ENCODE measurements around the gene SEC16B.

DNA sequence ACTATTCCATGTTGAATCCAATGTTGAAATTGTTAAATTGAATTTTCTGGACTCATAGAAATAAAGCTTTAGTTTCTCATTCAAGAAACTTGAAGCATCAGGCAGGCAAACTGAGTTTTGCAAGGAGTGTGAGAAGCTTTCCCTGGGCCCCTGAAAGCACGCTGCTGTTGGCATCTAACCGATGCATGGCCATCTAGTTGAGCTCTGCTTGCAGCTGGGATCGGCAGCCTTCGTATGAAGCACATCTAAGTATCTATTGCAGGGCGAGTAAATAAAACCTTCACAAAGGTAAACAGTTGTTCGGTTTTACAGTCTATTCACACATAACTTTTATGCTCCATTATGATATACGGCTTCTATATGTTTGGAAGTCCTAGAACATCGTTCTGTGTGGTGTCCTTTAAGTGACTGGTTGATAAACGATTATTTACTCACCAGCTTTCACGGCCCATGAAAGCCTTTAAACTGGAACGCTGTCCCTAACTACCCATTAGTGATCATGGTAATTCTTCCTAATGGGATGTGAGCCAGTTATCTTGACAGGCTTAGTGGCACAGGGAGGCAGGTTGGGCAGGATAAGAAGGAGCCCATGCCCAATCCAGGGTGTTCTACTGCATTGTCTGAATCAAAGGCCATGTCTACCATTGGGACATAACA, 71.7 kb downstream of the SEC16B start:
- TF ChIP-seq, protein P1, sequence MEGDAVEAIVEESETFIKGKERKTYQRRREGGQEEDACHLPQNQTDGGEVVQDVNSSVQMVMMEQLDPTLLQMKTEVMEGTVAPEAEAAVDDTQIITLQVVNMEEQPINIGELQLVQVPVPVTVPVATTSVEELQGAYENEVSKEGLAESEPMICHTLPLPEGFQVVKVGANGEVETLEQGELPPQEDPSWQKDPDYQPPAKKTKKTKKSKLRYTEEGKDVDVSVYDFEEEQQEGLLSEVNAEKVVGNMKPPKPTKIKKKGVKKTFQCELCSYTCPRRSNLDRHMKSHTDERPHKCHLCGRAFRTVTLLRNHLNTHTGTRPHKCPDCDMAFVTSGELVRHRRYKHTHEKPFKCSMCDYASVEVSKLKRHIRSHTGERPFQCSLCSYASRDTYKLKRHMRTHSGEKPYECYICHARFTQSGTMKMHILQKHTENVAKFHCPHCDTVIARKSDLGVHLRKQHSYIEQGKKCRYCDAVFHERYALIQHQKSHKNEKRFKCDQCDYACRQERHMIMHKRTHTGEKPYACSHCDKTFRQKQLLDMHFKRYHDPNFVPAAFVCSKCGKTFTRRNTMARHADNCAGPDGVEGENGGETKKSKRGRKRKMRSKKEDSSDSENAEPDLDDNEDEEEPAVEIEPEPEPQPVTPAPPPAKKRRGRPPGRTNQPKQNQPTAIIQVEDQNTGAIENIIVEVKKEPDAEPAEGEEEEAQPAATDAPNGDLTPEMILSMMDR (IDR thresholded peaks at IDR 0.05; ENCODE audit: low read length), result no peak
- TF ChIP-seq EZH2 (IDR thresholded peaks at IDR 0.05; ENCODE audit: borderline replicate concordance, low read length), result no peak

Measured in OCI-LY1 (cell line).